ENCODE results near the gene GCNT2.

Gene GCNT2

DNA sequence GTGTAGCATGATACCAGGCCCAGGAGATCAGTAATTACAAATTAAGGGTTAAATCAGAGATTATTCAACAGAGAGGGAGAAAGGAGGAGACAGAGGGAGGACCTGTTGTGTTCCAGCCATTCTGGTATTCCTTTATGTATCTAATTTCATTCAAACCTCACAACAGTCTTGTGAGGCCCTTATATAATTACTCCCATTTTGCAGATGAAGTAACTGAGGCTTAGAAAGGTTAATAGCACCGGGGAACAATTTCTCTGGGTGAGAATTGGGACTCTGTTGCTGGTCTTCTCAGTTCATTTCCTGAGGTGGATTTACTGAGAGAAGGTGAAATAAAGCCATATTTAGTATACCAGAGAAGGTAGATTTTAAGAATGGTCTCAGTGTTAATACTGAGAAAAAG is 106.6 kb downstream of the GCNT2 start:
- H3K36me3 ChIP-seq (ENCODE audit: insufficient read depth, low read length), result no peaks in the 10 kb centered on the region
- no peak overlapping the region for H3K9ac ChIP-seq (ENCODE audit: insufficient read length)
- no peak for TF ChIP-seq FOXP2 (optimal IDR thresholded peaks at IDR 0.05; ENCODE audit: control extremely low read depth, extremely low read length, insufficient read depth)
- no peak for TF ChIP-seq EZH2 (IDR thresholded peaks at IDR 0.05)
- no peak for TF ChIP-seq POLR2AphosphoS5 (IDR thresholded peaks at IDR 0.05; ENCODE audit: borderline replicate concordance, low read depth, low read length)
- no peaks in the 10 kb centered on the region for H3K9me3 ChIP-seq (ENCODE audit: low read depth, low read length)
- no peak overlapping the region for H3K27ac ChIP-seq
- H3K4me3 ChIP-seq, result no peak overlapping the region
- DNase-seq (ENCODE audit: low read depth, low spot score), result no peak

DNA sequence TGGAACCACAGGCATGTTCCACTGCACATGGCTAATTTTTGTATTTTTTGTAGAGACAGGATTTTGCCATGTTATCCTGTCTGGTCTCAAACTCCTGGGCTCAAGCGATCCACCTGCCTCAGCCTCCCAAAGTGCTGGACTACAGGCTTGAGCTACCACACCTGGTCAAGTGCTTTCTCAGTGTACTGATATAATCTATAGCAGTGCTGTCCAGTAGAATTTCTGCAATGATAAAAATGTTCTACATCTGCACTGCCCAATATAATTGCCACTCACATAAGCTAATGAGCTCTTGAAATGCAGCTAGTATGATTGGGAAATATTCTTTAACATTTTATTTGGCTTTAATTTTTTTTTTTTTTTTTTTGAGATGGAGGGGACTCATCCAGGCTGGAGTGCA is 109.0 kb downstream of the GCNT2 start:
- Histone ChIP-seq H3K9me3 (ENCODE audit: low read depth, low read length) (no peaks in the 10 kb centered on the region), H3K4me3 (no peak overlapping the region), H3K36me3 (ENCODE audit: insufficient read depth, low read length) (no peaks in the 10 kb centered on the region), H3K27ac (no peak overlapping the region), H3K9ac (ENCODE audit: insufficient read length) (no peak overlapping the region)
- no peak for DNase-seq (ENCODE audit: low read depth, low spot score)
- TF ChIP-seq POLR2AphosphoS5 (IDR thresholded peaks at IDR 0.05; ENCODE audit: borderline replicate concordance, low read depth, low read length) (no peak), FOXP2 (optimal IDR thresholded peaks at IDR 0.05; ENCODE audit: control extremely low read depth, extremely low read length, insufficient read depth) (no peak), EZH2 (IDR thresholded peaks at IDR 0.05) (no peak)

DNA sequence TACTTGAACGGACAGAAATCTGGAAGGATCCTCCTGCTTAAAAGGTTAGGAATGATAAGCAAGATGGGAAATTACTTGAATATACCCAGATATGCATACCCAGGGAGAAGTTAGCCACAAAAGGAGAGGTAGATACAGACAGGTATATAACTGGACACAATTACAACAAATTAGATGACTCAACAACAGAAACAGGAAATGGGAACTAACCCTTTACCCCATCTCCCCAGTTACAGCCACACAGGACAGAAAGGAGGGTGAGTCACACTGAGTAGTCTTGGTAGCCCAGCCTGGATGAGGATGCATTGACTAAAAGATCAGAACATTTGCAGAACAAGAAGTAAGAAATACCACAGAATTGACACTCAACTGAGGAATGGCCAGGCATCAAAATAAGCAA is 112.1 kb downstream of the GCNT2 start:
- no peak overlapping the region for H3K27ac ChIP-seq
- no peak for TF ChIP-seq POLR2AphosphoS5 (IDR thresholded peaks at IDR 0.05; ENCODE audit: borderline replicate concordance, low read depth, low read length)
- no peak for TF ChIP-seq EZH2 (IDR thresholded peaks at IDR 0.05)
- no peak for TF ChIP-seq FOXP2 (optimal IDR thresholded peaks at IDR 0.05; ENCODE audit: control extremely low read depth, extremely low read length, insufficient read depth)
- no peak for DNase-seq (ENCODE audit: low read depth, low spot score)

GRCh38 chr6:10640412-10640811 is 119.3 kb downstream of the GCNT2 start:
- no peak overlapping the region for H3K4me3 ChIP-seq
- no peak overlapping the region for H3K9ac ChIP-seq (ENCODE audit: insufficient read length)
- no peaks in the 10 kb centered on the region for H3K9me3 ChIP-seq (ENCODE audit: low read depth, low read length)
- TF ChIP-seq FOXP2 (optimal IDR thresholded peaks at IDR 0.05; ENCODE audit: control extremely low read depth, extremely low read length, insufficient read depth), result no peak
- no peak for TF ChIP-seq EZH2 (IDR thresholded peaks at IDR 0.05)
- TF ChIP-seq POLR2AphosphoS5 (IDR thresholded peaks at IDR 0.05; ENCODE audit: borderline replicate concordance, low read depth, low read length), result no peak
- no peak overlapping the region for H3K27ac ChIP-seq
- no peak for DNase-seq (ENCODE audit: low read depth, low spot score)
- H3K36me3 ChIP-seq (ENCODE audit: insufficient read depth, low read length), result no peaks in the 10 kb centered on the region

More for the DNA sequence above, 112.1 kb downstream of the GCNT2 start:
- Histone ChIP-seq H3K4me3 (no peak overlapping the region), H3K36me3 (ENCODE audit: insufficient read depth, low read length) (no peaks in the 10 kb centered on the region), H3K9ac (ENCODE audit: insufficient read length) (no peak overlapping the region), H3K9me3 (ENCODE audit: low read depth, low read length) (no peaks in the 10 kb centered on the region)

DNA sequence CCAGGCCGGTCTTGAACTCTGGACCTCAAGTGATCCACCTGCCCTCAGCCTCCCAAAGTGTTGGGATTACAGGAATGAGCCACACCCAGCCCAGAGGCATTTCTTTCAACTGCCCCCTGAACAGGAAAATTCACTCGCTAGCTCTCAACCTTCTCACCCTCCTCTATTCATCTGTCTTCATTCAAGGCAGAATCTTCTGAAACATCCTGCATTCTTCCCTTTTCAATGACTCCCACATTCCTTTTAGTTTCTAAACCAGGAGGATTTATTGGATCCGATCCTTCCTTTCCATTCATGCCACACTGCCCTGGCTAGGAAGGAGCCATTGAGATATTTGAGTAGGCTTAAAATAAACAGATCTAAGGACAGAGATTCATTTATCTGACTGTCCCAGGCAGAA is 120.4 kb downstream of the GCNT2 start:
- no peak for TF ChIP-seq POLR2AphosphoS5 (IDR thresholded peaks at IDR 0.05; ENCODE audit: borderline replicate concordance, low read depth, low read length)
- no peak for TF ChIP-seq FOXP2 (optimal IDR thresholded peaks at IDR 0.05; ENCODE audit: control extremely low read depth, extremely low read length, insufficient read depth)
- no peak for TF ChIP-seq EZH2 (IDR thresholded peaks at IDR 0.05)
- H3K36me3 ChIP-seq (ENCODE audit: insufficient read depth, low read length), result no peaks in the 10 kb centered on the region
- H3K9ac ChIP-seq (ENCODE audit: insufficient read length), result no peak overlapping the region
- H3K27ac ChIP-seq, result no peak overlapping the region
- H3K9me3 ChIP-seq (ENCODE audit: low read depth, low read length), result no peaks in the 10 kb centered on the region
- no peak for DNase-seq (ENCODE audit: low read depth, low spot score)
- H3K4me3 ChIP-seq, result no peak overlapping the region

DNA sequence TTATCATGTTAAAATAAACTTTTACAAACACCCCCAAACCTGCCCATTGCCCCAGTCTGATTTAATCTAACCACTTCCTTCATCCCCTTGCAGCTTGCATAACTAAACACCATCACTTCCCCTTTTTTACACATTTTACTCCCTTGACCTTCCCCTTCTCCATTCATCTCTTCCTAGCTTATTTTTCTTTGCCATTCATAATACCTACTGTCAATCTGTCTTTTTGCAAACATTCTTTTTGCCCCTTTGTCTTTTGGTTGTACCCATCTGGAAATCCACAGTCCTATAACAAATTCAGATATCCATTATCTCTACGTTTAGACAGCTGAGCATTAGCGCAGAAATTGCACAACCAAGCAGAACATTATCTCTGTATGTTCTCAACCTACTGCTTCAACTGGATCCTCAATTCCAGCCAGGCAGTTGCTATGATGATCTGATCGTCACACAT is 122.1 kb downstream of the GCNT2 start:
- Histone ChIP-seq H3K27ac (no peak overlapping the region), H3K36me3 (ENCODE audit: insufficient read depth, low read length) (no peaks in the 10 kb centered on the region), H3K9me3 (ENCODE audit: low read depth, low read length) (no peaks in the 10 kb centered on the region), H3K4me3 (no peak overlapping the region), H3K9ac (ENCODE audit: insufficient read length) (no peak overlapping the region)
- no peak for DNase-seq (ENCODE audit: low read depth, low spot score)
- TF ChIP-seq FOXP2 (optimal IDR thresholded peaks at IDR 0.05; ENCODE audit: control extremely low read depth, extremely low read length, insufficient read depth) (no peak), POLR2AphosphoS5 (IDR thresholded peaks at IDR 0.05; ENCODE audit: borderline replicate concordance, low read depth, low read length) (no peak), EZH2 (IDR thresholded peaks at IDR 0.05) (no peak)

DNA sequence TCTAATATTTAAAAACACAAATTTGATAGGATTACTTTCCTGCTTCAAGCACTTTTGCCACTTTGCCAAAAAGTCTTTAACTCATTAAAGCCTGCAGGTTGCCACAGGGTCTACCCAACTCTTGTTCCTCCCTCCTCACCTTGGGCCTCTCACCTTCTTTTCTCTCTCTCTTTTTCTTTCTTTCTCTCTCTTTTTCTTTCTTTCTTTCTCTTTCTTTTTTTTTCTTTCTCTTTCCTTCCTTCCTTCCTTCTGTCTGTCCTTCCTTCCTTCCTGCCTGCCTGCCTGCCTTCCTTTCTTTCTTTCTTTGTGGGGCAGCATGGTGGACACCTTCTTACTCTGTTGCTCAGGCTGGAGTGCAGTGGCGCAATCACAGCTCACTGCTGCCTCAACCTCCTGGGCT is 123.1 kb downstream of the GCNT2 start:
- Histone ChIP-seq H3K9me3 (ENCODE audit: low read depth, low read length) (no peaks in the 10 kb centered on the region), H3K27ac (no peak overlapping the region), H3K9ac (ENCODE audit: insufficient read length) (no peak overlapping the region), H3K36me3 (ENCODE audit: insufficient read depth, low read length) (no peaks in the 10 kb centered on the region), H3K4me3 (no peak overlapping the region)
- no peak for DNase-seq (ENCODE audit: low read depth, low spot score)
- TF ChIP-seq EZH2 (IDR thresholded peaks at IDR 0.05), result no peak
- TF ChIP-seq FOXP2 (optimal IDR thresholded peaks at IDR 0.05; ENCODE audit: control extremely low read depth, extremely low read length, insufficient read depth), result no peak
- TF ChIP-seq POLR2AphosphoS5 (IDR thresholded peaks at IDR 0.05; ENCODE audit: borderline replicate concordance, low read depth, low read length), result no peak

- no peak overlapping the region for H3K27ac ChIP-seq
- no peaks in the 10 kb centered on the region for H3K9me3 ChIP-seq (ENCODE audit: low read depth, low read length)
- TF ChIP-seq EZH2 (IDR thresholded peaks at IDR 0.05) (no peak), FOXP2 (optimal IDR thresholded peaks at IDR 0.05; ENCODE audit: control extremely low read depth, extremely low read length, insufficient read depth) (no peak), POLR2AphosphoS5 (IDR thresholded peaks at IDR 0.05; ENCODE audit: borderline replicate concordance, low read depth, low read length) (no peak)
- H3K36me3 ChIP-seq (ENCODE audit: insufficient read depth, low read length), result no peaks in the 10 kb centered on the region
- no peak overlapping the region for H3K9ac ChIP-seq (ENCODE audit: insufficient read length)
- H3K4me3 ChIP-seq, result no peak overlapping the region
- no peak for DNase-seq (ENCODE audit: low read depth, low spot score)
Measured at GRCh38 chr6:10655508-10656055, 134.4 kb downstream of the GCNT2 start.
